Measurements from ENCODE around the gene REXO1.

GRCh38 chr19:1866693-1867348 is 18.5 kb upstream of the REXO1 start:
- no peak for TF ChIP-seq CREB1 (CRISPR knock-in tag; IDR thresholded peaks at IDR 0.05)
- no peak for TF ChIP-seq CTCF (IDR thresholded peaks at IDR 0.05)
- TF ChIP-seq ZNF232 (CRISPR knock-in tag; IDR thresholded peaks at IDR 0.05): no peak
- TF ChIP-seq TCF7 (CRISPR knock-in tag; IDR thresholded peaks at IDR 0.05; ENCODE audit: low read depth): no peak
- TF ChIP-seq TP53 (CRISPR knock-in tag; IDR thresholded peaks at IDR 0.05): no peak

All from WTC11 (cell line).